GM12891 (cell line): ENCODE results near the gene USP10.

Experiments used
- PAX5 ChIP-seq: IDR thresholded peaks from 2 replicates; pipeline ENCODE4 v1.6.1; 2011; ENCODE audit warnings: low read length, moderate library complexity, mild to moderate bottlenecking; ENCODE audit not compliant: insufficient read depth, severe bottlenecking
- POLR2A ChIP-seq: IDR thresholded peaks from 2 replicates; pipeline ENCODE4 v1.6.1; 2011; ENCODE audit warnings: low read depth, low read length, control low read depth
- POLR2AphosphoS5 ChIP-seq: IDR thresholded peaks from 2 replicates; pipeline ENCODE4 v1.6.1; 2011; ENCODE audit warnings: low read depth, low read length, control low read depth
- POU2F2 ChIP-seq: IDR thresholded peaks from 2 replicates; pipeline ENCODE4 v1.6.1; 2011; ENCODE audit warnings: low read depth, mild to moderate bottlenecking, control low read depth, low read length, moderate library complexity
- SPI1 ChIP-seq: IDR thresholded peaks from 2 replicates; pipeline ENCODE4 v1.6.1; 2011; ENCODE audit warnings: low read depth, low read length, control low read depth

DNA sequence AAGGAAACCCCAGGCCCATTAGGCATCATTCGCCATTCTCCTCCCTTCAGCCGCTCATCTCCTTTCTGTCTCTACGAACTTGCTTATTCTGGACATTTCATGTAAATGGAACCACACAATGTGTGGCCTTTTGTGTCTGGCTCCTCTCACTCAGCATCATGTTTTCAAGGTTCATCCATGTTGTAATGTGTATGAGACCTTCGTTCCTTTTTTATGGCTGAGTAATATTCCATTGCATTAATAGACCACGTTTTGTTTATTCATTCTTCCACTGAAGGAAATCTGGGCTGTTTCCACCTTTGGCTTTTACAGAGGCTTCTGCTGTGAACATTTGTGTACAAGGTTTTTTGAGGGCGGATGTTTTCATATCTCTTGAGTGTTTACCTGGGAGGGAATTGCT lies 123.2 kb downstream of the USP10 start:
- TF ChIP-seq POLR2A (no peak), POLR2AphosphoS5 (no peak), SPI1 (no peak), PAX5 (no peak), POU2F2 (no peak)
